Gastroesophageal sphincter (tissue), 3 donors: Measurements from ENCODE around the gene WDR5.

Experiments used
- CTCF ChIP-seq, 4 experiments: fragments of 200-600 bp in 2 of 4; fragments of 450-650 bp in 2 of 4; sonication (generic) in 1 of 4; IDR thresholded peaks; one replicate each; pipeline ENCODE4 v1.5.1; 2017 to 2019; ENCODE audit warnings: antibody characterized with exemption in 4 of 4, mild to moderate bottlenecking in 2 of 4, moderate library complexity in 2 of 4
- EP300 ChIP-seq: sonication (generic); formaldehyde crosslinking; IDR thresholded peaks from one replicate; pipeline ENCODE4 v1.6.1; 2017; ENCODE audit warnings: antibody characterized with exemption, mild to moderate bottlenecking
- POLR2A ChIP-seq, 2 donors: fragments of 450-650 bp; IDR thresholded peaks; one replicate each; pipeline ENCODE4 v1.6.1; 2017; ENCODE audit warnings: antibody characterized with exemption in 2 of 2, mild to moderate bottlenecking in 2 of 2, moderate library complexity in 1 of 2
- POLR2AphosphoS5 ChIP-seq: sonication (generic); formaldehyde crosslinking; IDR thresholded peaks from one replicate; pipeline ENCODE4 v1.6.1; 2017; ENCODE audit warnings: antibody characterized with exemption

GRCh38 chr9:134181648-134182034 lies 45.8 kb downstream of the WDR5 start:
- TF ChIP-seq CTCF (IDR thresholded peaks at IDR 0.05) (no peak), POLR2AphosphoS5 (no peak), EP300 (no peak), POLR2A (IDR thresholded peaks at IDR 0.05) (no peak)
